HEK293T (cell line): ENCODE results near the gene ADCY10.

Source experiments
- BHLHE40 ChIP-seq: fragments of 450-650 bp; IDR thresholded peaks from 2 replicates; pipeline ENCODE4 v1.6.1; 2016; ENCODE audit warnings: mild to moderate bottlenecking, moderate library complexity, borderline replicate concordance
- FOXK2 ChIP-seq: fragments of 450-650 bp; IDR thresholded peaks from 2 replicates; pipeline ENCODE4 v1.6.1; 2016; ENCODE audit warnings: mild to moderate bottlenecking
- FOXM1 ChIP-seq: fragments of 450-650 bp; IDR thresholded peaks from 2 replicates; pipeline ENCODE4 v1.6.1; 2017; ENCODE audit warnings: mild to moderate bottlenecking, borderline replicate concordance
- NFRKB ChIP-seq: fragments of 450-650 bp; IDR thresholded peaks from 2 replicates; pipeline ENCODE4 v1.6.1; 2016; ENCODE audit warnings: mild to moderate bottlenecking, moderate library complexity
- PKNOX1 ChIP-seq: fragments of 450-650 bp; IDR thresholded peaks from 2 replicates; pipeline ENCODE4 v1.6.1; 2016
- ZNF384 ChIP-seq: fragments of 450-650 bp; IDR thresholded peaks from 2 replicates; pipeline ENCODE4 v1.6.1; 2016

GRCh38 chr1:167864392-167865032 lies 49.4 kb downstream of the ADCY10 start:
- TF ChIP-seq PKNOX1 = no peak
- no peak for TF ChIP-seq ZNF384
- TF ChIP-seq BHLHE40 = no peak
- no peak for TF ChIP-seq NFRKB
- no peak for TF ChIP-seq FOXM1
- TF ChIP-seq FOXK2 = no peak
